Measurements from ENCODE around the gene SUPT20H.
"Not testable (repeated sequence)": the region's sequence is repeated elsewhere in the genome, so short reads cannot be mapped to it uniquely, and the experiment has no call there.

The SUPT20H gene

DNA sequence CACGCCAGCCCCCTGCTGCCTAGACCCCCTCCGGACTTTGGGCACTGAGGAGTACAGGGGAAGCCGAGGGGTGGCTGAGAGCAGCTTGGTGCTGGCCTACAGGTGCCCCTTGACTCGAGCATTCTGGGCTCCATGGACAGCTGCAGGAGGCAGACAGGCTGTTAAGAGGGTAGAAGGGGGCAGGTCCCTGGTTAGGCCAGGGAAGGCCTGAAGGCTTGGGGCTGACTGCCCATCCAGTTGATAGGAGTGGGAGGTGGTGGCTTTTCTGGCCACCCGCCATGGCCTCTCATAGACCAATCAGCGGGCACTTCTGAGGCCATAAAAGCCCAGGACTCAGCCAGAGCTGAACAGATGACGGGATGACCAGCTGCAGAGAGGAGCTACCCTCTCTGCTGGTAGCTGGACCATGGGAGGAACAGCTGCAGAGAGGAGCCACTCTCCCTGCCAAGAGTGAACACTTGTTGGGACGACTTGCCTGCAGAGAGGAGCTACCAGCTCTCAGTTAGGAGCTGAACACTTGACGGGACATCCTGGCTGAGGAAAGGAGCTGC is 10.7 kb upstream of the SUPT20H start:
- in situ Hi-C loops (cut with MboI; ENCODE audit: low sequenced_read_pairs), result no loop called here

DNA sequence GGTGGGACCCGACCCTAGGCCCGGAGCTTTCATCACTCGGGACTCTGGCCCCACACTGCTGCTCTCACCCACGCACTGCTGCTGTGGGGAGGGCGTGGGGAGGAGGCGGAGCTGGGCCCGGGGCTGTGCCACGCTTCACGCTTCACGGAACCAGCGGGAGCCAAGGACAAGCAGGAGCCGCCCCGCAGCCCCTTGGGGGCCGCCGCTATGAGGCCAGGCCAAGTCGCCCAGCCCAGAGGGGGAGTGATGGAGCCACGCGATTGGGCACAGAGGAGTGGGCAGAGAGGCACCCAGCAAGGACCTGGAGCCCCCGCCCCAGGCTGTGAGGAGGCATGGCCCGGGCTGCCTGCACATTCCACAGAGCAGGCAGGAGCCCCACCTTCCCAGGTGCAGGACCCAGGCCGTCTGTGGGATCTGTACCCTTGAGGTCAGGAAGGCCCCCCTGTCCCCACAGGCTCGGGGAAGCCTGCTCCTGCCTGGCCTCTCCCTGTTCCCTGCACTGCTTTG is 10.2 kb upstream of the SUPT20H start:
- in situ Hi-C loops (cut with MboI; ENCODE audit: low sequenced_read_pairs), result no loop called here

DNA sequence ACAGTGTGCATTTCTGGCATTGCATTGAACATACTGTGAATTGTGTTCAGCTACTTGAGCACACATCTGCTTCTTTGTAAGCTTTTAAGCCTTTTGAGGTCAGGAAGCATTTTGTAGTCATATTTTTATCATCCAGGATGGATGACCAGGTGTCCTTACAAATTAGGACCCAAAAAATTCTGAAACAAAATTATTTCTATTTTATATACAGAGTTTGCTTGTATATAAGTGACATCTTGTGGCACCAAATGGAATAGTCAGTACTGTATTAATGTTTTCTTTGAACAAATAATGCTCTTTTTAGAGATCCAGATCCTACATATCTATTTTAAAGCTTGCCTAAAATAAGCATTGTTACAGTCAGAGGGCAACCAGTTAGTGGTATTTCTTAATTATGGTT is 9.5 kb upstream of the SUPT20H start:
- in situ Hi-C loops (cut with MboI; ENCODE audit: low sequenced_read_pairs), result no loop called here

DNA sequence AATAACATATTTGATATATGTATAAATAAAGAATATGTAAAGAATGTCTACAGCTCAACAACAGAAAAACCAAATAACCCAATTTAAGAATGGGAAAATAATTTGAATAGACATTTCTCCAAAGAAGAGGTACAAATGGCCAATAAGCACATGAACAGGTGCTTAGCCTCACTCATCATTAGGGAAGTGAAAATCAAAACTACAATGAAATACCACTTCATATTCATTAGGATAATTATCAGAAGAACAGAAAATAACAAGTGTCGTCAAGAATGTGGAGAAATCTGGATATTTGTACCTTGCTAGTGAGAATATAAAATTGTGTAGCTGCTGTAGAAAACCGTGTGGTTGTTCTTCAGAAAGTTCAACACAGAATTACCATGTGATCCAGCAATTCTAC is 8.4 kb upstream of the SUPT20H start:
- in situ Hi-C loops (cut with MboI; ENCODE audit: low sequenced_read_pairs), result no loop called here

DNA sequence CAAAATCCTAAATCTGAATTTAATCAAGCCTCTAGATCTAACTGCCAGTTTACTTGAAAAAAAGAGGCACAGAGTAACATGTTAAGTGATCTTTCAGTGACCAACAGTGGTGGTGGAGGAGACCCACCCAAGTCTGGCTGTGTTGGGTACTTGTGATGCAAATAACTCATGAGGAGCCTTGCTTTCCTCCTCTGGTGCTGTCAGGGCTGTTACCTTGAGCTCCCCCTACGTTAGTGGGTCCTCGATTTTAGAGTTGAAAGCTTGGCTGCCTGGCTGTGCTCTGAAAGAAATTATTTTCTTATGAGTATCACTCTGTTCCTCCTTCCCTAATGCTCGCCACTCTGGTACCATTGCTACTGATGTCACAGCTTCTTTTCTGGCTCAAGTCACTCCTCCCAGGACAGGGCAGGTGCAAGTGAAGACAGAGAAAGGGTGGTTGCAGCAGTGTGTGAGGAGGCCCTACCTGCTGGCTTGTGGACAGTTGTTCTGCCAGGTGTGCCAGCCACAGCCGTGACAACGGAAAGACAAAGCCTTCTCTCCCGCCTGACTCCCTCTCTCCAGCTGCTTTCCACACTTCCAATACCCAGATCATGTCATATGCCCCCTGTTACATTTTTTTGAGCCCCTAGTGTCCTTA is 6.5 kb upstream of the SUPT20H start:
- in situ Hi-C loops (cut with MboI; ENCODE audit: low sequenced_read_pairs), result no loop called here

DNA sequence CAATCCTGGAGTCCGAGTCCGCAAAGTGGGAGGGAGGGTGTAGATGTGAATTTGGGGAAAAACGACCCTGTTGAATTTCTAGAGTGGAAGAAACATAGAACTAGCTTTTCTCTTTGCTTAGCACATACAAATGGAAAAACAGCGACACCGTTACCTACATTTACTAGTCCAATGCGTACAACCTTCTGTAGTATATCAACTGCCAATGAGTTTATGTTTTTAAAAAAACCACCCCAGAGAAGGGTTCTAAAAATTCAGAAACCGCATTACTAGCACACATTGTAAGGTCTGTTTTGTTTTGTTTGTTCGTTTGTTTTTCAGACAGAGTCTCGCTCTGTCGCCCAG is 332 bp upstream of the SUPT20H start:
- in situ Hi-C loops (cut with MboI; ENCODE audit: low sequenced_read_pairs), result no loop called here

DNA sequence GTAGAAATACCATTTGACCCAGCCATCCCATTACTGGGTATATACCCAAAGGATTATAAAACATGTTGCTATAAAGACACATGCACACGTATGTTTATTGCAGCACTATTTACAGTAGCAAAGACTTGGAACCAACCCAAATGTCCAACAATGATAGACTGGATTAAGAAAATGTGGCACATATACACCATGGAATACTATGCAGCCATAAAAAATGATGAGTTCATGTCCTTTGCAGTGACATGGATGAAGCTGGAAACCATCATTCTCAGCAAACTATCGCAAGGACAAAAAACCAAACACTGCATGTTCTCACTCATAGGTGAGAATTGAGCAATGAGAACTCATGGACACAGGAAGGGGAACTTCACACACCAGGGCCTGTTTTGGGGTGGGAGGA is 3.3 kb downstream of the SUPT20H start:
- in situ Hi-C loops (cut with MboI; ENCODE audit: low sequenced_read_pairs), result not testable (repeated sequence)

DNA sequence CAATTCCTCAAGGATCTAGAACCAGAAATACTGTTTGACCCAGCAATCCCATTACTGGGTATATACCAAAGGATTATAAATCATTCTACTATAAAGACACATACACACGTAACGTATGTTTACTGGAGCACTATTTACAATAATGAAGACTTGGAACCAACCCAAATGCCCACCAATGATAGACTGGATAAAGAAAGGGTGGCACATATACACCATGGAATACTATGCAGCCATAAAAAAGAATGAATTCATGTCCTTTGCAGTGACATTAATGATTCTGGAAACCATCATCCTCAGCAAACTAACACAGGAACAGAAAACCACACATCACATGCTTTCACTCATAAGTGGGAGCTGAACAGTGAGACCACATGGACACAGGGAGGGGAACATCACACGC is 6.4 kb downstream of the SUPT20H start:
- in situ Hi-C loops (cut with MboI; ENCODE audit: low sequenced_read_pairs), result not testable (repeated sequence)

DNA sequence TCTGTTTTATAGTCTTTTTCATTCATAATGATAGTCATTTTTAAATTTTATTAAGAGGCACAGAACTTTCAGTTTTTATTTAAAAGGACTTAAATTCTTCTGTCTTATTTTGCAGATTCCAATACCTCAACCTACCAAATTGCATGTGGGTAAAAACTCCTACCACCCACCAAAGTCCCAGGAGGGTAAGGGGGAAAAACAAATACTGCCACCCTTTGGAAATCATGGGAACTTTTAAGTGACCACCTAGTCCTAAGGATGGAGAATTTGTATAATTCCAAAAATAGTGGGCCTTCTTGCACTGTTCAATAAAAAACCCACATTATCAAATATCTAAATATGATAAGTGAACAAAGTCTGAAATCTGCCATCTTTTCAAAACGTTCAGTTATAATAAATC is 9.7 kb downstream of the SUPT20H start:
- in situ Hi-C loops (cut with MboI; ENCODE audit: low sequenced_read_pairs), result no loop called here

DNA sequence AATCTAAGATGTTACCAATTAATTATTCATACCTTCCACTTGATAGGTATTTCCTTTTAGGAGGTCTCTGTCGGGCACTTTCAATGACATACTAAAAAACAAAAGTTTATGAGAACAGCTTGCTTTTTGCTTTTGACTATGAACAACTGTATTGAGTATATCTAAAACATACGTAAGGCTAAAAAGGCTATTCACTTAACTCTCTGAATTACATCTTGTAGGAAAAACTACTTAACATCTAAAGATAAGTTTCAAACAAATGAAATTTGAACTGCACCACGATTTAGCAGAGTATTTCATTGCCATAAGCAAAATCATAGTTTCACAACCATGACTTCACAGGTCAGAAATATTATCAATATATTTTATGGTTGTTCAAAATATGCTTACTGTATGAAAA is 11.6 kb downstream of the SUPT20H start:
- in situ Hi-C loops (cut with MboI; ENCODE audit: low sequenced_read_pairs), result no loop called here

DNA sequence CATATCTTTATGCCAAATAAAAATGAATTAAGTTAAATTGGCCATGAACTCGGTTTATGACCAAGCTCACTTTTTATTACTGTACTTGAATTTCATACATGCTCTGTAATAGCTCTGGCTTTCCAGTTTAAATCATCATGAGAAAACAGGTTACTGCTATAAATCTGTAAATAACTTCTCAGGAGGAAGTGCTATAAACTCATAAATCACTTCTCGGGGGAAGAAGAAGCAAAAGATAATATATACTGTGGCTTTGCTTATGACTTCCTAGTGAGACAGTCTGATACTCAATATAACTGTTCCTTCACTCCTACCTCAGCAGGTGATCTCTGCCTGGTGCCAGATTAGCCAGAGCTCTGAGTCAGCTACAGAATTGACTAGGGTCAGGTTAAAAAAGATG is 12.5 kb downstream of the SUPT20H start:
- in situ Hi-C loops (cut with MboI; ENCODE audit: low sequenced_read_pairs), result no loop called here

DNA sequence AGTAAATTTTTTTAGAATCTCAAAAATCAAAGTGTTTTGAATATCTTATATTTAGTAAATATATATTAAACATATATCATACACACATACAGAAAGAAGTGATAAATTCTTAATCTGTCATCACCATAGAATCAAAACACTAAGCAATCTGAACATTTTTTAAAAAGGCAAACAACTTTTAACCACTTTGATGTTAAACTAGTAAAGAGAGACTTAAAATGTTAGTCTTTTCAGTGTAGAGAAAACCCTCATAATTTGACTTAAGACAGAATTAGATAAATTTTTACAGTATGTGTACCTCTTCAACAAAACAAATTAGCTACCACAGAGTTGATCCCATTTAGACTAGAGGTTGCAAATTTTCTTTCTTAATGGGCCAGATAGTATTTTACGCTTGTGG is 13.4 kb downstream of the SUPT20H start:
- in situ Hi-C loops (cut with MboI; ENCODE audit: low sequenced_read_pairs), result no loop called here

DNA sequence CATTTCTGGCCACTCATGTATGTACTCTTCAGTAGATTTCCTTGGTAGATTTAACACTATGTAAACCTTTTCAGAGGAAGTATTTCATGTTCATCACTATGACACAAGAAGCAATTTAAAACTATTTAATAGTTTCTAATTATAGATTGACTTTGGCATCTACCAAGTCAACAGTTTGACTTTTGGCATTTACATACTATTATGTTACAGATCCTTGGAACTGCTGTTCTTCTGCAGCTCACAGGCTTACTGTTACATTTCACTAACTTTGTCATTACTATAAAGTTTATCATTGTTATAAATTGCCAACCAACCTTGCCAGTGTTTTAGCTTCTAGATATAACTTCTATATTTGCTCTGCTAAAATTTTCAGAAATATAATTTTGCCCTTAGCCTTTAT is 18.7 kb downstream of the SUPT20H start:
- in situ Hi-C loops (cut with MboI; ENCODE audit: low sequenced_read_pairs), result no loop called here

DNA sequence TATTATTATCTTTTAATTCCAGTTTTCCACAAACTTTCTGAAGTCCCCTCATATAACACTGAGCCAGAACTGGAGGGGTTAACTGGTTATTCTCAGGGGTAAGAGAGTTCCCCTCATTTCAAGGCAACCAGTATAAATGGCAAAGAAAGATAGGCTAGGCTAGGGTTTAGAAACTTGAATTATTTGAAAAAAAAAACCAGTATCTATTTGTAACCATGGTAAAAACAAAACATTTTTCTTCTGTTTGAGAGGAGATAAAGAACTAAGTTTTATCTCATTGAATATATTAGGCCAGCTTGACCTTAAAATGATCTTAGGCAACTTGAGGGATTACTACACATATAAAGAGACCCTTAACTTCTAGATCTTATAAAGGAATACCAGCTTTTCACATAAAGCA is 19.6 kb downstream of the SUPT20H start:
- in situ Hi-C loops (cut with MboI; ENCODE audit: low sequenced_read_pairs), result no loop called here

DNA sequence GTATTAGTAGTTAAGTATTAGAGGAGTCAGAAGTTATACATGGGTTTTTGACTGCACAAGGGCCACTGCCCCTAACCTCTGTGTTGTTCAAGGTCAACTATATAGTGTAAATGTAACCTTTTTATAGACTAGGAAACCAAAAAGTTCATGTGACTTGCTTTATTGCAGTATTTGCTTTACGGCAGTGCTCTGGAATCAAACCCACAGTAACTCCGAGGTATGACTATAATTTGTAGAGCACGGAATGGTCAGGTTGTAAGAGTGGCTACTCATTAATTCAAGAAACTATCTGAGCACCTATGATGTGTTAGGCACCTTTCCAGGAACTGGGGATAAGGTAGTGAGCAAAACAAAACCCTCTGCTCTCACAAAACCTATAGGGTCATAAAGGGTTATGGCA is 22.2 kb downstream of the SUPT20H start:
- in situ Hi-C loops (cut with MboI; ENCODE audit: low sequenced_read_pairs), result no loop called here

DNA sequence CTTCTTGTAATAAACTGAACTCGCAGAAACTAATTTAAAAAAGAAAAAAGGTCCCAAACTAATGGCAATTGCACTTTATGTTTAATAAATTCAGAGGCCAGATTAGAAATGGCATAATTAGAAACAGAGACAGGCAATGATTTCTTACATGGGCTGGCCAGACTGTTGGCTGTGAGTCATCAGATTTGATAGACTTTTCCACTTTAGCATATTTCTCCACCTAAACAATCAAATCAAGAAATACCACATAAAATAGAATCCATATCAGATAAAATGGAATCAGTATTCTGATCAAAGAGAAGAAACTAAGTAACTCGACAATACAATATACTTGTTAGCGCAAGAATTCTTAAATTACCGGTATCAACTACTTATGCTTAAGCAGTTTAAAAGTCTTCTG is 29.9 kb downstream of the SUPT20H start:
- in situ Hi-C loops (cut with MboI; ENCODE audit: low sequenced_read_pairs), result no loop called here

DNA sequence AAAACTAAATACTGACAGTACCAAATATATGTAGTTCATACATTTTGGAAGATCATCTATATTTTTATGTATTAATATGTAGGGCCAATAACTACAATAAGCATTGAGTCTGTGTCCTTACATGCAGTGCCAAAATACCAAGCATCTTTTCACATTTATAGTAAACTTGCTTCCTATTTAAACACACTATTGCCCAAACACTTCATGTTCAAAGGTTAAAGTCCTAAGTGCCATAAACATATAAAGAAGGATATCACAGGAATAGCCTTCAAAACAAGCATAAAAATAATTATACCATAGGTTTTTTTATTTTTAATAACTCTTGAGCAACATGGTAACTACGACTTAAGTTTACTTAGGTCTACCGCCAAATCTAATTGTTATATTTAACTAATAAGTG is 31.8 kb downstream of the SUPT20H start:
- in situ Hi-C loops (cut with MboI; ENCODE audit: low sequenced_read_pairs), result no loop called here

DNA sequence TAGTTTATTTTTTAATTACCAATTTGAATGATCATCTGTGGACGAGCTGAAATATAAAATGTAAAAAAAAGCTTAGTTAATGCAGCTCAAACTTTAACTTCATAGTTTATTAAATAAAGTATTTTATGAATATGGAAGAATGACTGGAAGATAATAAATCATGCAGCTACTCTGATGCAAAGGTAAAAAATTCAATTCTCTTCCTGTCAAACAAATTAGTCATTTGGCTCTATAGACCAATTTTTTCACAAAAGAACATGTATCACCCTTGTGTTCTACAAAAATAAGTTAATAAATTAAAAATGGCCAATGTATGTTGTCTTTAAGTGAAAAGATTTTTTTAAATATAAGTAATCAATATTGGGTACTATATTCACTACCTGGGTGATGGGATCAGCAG is 32.7 kb downstream of the SUPT20H start:
- in situ Hi-C loops (cut with MboI; ENCODE audit: low sequenced_read_pairs), result no loop called here

DNA sequence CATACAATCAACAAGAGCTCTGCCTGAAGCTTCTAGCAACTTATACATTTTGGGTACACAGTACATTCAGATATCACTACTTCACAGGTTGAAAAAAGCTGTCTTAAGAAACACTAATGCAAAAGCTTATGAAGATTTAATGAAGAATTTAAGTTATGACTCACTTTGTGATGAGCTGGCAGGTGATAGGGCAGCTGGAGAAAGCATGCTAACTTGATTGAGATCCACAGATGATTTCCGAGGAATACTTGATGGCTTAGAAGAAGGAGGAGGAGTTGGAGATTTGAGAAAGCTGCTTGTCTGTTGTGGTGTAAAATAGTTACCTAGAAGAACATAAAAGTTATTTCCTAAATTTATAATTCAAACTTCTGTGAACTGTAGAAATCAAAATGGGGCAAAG is 35.6 kb downstream of the SUPT20H start:
- in situ Hi-C loops (cut with MboI; ENCODE audit: low sequenced_read_pairs), result no loop called here

DNA sequence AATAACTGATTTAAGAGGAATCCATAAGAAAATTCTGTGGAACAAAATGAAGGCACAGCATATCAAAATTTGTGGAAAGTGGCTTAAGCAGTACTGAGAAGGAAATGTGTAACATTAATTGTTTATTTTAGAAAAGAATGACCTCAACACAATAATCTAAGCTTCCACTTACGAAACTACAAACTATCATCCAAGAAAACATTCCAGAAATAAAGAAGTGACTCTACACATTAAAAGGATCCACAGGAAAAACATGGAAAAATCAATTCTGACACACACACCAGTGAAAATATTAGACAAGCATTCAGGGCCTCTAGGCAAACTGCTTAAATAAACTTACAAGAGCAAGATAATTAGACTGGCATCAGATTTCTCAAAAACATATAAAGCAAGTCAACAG is 44.9 kb downstream of the SUPT20H start:
- in situ Hi-C loops (cut with MboI; ENCODE audit: low sequenced_read_pairs), result no loop called here

DNA sequence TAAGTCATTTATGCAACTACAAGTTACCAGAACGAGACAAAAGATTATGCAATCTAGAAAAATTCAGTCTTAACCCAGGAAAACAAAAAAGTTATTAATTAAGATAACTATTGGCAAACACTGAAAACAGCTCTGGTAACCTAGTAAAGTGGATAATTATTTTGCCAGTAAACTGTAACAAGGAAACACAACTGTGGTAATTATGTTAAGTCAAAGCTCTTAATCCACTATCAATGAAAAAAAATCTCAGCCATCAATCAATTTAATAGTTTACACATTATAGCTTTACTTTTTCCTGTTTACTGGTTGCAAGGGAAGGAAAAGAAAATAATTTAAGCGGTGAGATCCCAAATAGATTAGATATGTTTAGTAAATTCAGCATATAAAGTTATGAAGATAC is 47.7 kb downstream of the SUPT20H start:
- in situ Hi-C loops (cut with MboI; ENCODE audit: low sequenced_read_pairs), result no loop called here

DNA sequence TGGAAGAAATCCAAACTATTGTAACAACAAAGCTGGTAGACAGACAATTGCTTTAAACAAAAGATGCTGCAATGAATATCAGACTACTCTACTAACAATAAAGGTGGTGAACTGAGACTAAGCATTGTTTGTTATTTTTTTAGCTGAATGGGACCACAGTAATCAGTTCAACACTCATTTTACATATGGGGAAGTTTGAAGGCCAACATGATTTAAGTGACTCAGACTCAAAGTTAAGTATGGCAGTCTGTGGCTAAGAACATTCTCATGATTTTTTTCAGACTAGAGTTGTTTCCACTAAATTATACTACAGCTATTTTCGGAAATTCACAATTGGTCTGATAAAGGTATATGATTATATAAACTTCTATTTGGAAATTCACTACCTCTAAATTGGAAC is 48.5 kb downstream of the SUPT20H start:
- in situ Hi-C loops (cut with MboI; ENCODE audit: low sequenced_read_pairs), result no loop called here

DNA sequence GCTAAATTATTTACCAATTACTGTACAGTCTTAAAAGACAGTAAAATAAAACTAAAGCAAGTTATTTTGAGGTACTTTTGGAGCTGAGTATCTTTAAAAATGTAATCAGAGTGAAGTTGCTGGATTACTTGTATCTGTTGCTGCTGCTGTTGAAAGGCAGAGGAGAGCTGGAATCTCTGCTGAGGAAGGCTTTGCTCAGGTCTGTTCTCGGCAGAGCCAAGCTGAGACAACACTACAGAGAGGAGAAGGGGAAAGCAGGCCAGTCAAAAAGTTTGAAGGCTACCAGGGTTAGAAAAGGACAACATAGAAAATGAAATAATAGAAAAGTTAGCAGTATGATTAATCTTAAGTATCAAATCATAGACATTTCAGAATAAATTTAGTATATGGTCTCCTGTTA is 49.1 kb downstream of the SUPT20H start:
- in situ Hi-C loops (cut with MboI; ENCODE audit: low sequenced_read_pairs), result no loop called here
